ENCODE measurements around the gene CRACDL. TPM values are rescaled to one million over a fixed set of nuclear protein-coding genes. Genes with fewer than 3 reads are reported as not detected.

Gene CRACDL
- total and polyA plus RNA-seq, 2 donors (not counting 1 experiment from before 2014, with no cell fraction given): 0.25 TPM; not detected in 1

GRCh38 chr2:98870516-98871158 lies 65.4 kb downstream of the CRACDL start:
- ChIA-PET POLR2A (no interaction called here), CTCF (no interaction called here)
- Histone ChIP-seq H3K4me3 (ENCODE audit: control extremely low read depth in 1 of 5, extremely low read depth in 1 of 5, insufficient read depth in 1 of 5, low read depth in 2 of 5, low read length in 4 of 5) (no peak overlapping the region), H3K79me2 (ENCODE audit: control insufficient read depth, insufficient read depth, low read length) (no peaks in the 10 kb centered on the region), H4K20me1 (ENCODE audit: control insufficient read depth, insufficient read depth, low read length, poor library complexity, severe bottlenecking) (no peaks in the 10 kb centered on the region), H2AFZ (ENCODE audit: insufficient read depth, low read depth, low read length, poor library complexity, severe bottlenecking) (no peak overlapping the region), H3K9ac (ENCODE audit: low read length) (no peak overlapping the region), H3K27ac (ENCODE audit: low read length in 2 of 2) (no peak overlapping the region), H3K27me3 (replicated peaks in 1 of 4; ENCODE audit: control extremely low read depth in 1 of 4, control insufficient read depth in 3 of 4, insufficient read depth in 4 of 4, low read length in 3 of 4) (peaks cover 0 to 2% (median 0%) of the 10 kb centered on the region in 4 experiments), H3K36me3 (replicated peaks in 1 of 2; ENCODE audit: control extremely low read depth in 1 of 2, control insufficient read depth in 1 of 2, extremely low read depth in 1 of 2, insufficient read depth in 2 of 2, low read length in 1 of 2) (no peaks in the 10 kb centered on the region), H3K9me3 (ENCODE audit: control extremely low read depth in 1 of 3, control insufficient read depth in 2 of 3, insufficient read depth in 1 of 3, low read length in 2 of 3) (peaks cover 0 to 5% (median 0%) of the 10 kb centered on the region in 3 donors), H3K4me2 (replicated peaks; ENCODE audit: low read depth, low read length, poor library complexity, severe bottlenecking) (no peak overlapping the region), H3K4me1 (ENCODE audit: control insufficient read depth in 2 of 2, insufficient read depth in 2 of 2, low read length in 2 of 2) (no peaks in the 10 kb centered on the region)
- no peak for ATAC-seq (ENCODE audit: low read depth)
- Mint-ChIP-seq H3K4me3 (no peak overlapping the region), H3K27ac (no peak overlapping the region), H3K4me1 (no peaks in the 10 kb centered on the region), H3K27me3 (peaks cover 14% of the 10 kb centered on the region), H3K9me3 (ENCODE audit: insufficient read depth) (no peaks in the 10 kb centered on the region)
- 92% methylated on average over 15 of the region's 15 CpGs for WGBS (ENCODE audit: insufficient coverage)
- DNase-seq: no peak
- TF ChIP-seq, protein P1, sequence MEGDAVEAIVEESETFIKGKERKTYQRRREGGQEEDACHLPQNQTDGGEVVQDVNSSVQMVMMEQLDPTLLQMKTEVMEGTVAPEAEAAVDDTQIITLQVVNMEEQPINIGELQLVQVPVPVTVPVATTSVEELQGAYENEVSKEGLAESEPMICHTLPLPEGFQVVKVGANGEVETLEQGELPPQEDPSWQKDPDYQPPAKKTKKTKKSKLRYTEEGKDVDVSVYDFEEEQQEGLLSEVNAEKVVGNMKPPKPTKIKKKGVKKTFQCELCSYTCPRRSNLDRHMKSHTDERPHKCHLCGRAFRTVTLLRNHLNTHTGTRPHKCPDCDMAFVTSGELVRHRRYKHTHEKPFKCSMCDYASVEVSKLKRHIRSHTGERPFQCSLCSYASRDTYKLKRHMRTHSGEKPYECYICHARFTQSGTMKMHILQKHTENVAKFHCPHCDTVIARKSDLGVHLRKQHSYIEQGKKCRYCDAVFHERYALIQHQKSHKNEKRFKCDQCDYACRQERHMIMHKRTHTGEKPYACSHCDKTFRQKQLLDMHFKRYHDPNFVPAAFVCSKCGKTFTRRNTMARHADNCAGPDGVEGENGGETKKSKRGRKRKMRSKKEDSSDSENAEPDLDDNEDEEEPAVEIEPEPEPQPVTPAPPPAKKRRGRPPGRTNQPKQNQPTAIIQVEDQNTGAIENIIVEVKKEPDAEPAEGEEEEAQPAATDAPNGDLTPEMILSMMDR (IDR thresholded peaks at IDR 0.05): no peak
- TF ChIP-seq EZH2 (IDR thresholded peaks at IDR 0.05; ENCODE audit: borderline replicate concordance, insufficient read depth, low read depth, low read length, poor library complexity, severe bottlenecking): no peak
- intact Hi-C loops (cut with micrococcal nuclease): no loop called here

DNA sequence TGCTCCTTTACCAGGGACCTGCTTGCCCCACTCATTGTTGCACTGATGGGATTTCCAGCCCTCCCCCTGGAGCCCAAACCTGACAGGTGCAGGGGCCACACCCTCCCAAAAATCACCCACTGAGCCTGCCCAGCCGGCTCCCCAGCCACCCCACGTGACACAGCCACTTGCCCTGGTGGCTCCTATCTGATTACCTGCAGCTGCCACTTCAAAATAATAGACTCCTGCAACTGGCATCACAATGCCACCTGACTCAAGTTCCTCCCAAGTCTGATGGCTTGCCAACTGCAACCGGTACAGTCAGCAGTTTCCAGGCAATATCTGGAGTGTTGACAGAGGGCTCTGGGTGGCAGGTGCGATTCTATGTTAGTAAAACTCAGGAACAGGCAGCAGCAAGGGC lies 66.2 kb downstream of the CRACDL start:
- Mint-ChIP-seq H3K4me1 (no peaks in the 10 kb centered on the region), H3K27me3 (peaks cover 17% of the 10 kb centered on the region), H3K9me3 (ENCODE audit: insufficient read depth) (no peaks in the 10 kb centered on the region), H3K4me3 (no peak overlapping the region), H3K27ac (no peak overlapping the region)
- Histone ChIP-seq H3K36me3 (replicated peaks in 1 of 2; ENCODE audit: control extremely low read depth in 1 of 2, control insufficient read depth in 1 of 2, extremely low read depth in 1 of 2, insufficient read depth in 2 of 2, low read length in 1 of 2) (no peaks in the 10 kb centered on the region), H3K4me3 (ENCODE audit: control extremely low read depth in 1 of 5, extremely low read depth in 1 of 5, insufficient read depth in 1 of 5, low read depth in 2 of 5, low read length in 4 of 5) (no peak overlapping the region), H3K4me2 (replicated peaks; ENCODE audit: low read depth, low read length, poor library complexity, severe bottlenecking) (no peak overlapping the region), H3K4me1 (ENCODE audit: control insufficient read depth in 2 of 2, insufficient read depth in 2 of 2, low read length in 2 of 2) (no peaks in the 10 kb centered on the region), H3K27ac (ENCODE audit: low read length in 2 of 2) (no peak overlapping the region), H3K9me3 (ENCODE audit: control extremely low read depth in 1 of 3, control insufficient read depth in 2 of 3, insufficient read depth in 1 of 3, low read length in 2 of 3) (peaks cover 0 to 5% (median 0%) of the 10 kb centered on the region in 3 donors), H2AFZ (ENCODE audit: insufficient read depth, low read depth, low read length, poor library complexity, severe bottlenecking) (no peak overlapping the region), H4K20me1 (ENCODE audit: control insufficient read depth, insufficient read depth, low read length, poor library complexity, severe bottlenecking) (no peaks in the 10 kb centered on the region), H3K27me3 (replicated peaks in 1 of 4; ENCODE audit: control extremely low read depth in 1 of 4, control insufficient read depth in 3 of 4, insufficient read depth in 4 of 4, low read length in 3 of 4) (peaks cover 0 to 2% (median 0%) of the 10 kb centered on the region in 4 experiments), H3K79me2 (ENCODE audit: control insufficient read depth, insufficient read depth, low read length) (no peaks in the 10 kb centered on the region), H3K9ac (ENCODE audit: low read length) (no peak overlapping the region)
- TF ChIP-seq, protein P1 (IDR thresholded peaks at IDR 0.05): no peak
- no peak for TF ChIP-seq EZH2 (IDR thresholded peaks at IDR 0.05; ENCODE audit: borderline replicate concordance, insufficient read depth, low read depth, low read length, poor library complexity, severe bottlenecking)
- CTCF ChIA-PET: no interaction called here
- no peak for ATAC-seq (ENCODE audit: low read depth)
- intact Hi-C loops (cut with micrococcal nuclease): no loop called here
- DNase-seq: no peak
- POLR2A ChIA-PET: no interaction called here
- 85% methylated on average over 4 of the region's 4 CpGs for WGBS (ENCODE audit: insufficient coverage)

All from B cell (primary cell).